Stimulated activated CD8-positive, alpha-beta memory T cell treated with anti-CD3 and anti-CD28 coated beads, Interleukin-7, amount 100 ng/mL, for 48 hours (primary cell): ENCODE results near the gene ZNF557.

ENCODE experiments used
- DNase-seq, 2 donors: peaks; one replicate each; pipeline ENCODE4 v3.0.0-alpha.2; 2020; ENCODE audit warnings: low read depth in 1 of 2; ENCODE audit errors: extremely low read depth in 1 of 2

The ZNF557 gene

DNA sequence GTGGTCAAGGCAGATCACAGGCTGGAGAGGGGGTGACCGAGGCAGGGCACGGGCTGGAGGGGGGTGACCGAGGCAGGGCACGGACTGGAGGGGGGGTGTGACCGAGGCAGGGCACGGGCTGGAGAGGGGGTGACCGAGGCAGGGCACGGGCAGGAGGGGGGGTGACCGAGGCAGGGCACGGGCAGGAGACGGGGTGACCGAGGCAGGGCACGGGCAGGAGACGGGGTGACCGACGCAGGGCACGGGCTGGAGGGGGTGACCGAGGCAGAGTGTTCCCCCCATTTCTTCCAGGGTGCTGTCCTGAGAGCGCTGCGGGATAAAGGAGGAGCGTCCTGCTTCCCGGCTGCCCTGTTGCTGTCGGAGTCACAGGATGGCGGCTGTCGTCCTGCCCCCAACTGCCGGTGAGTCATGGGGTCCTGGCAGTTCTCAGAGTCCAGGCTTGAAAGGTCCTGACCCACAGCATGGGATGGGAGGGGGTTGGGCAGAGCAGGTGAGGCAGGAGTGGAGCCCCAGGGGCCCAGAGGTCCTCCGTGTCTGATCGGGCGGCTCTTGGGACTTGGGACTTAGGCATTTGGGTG lies 5.3 kb downstream of the ZNF557 start:
- no peak for DNase-seq

- no peak for DNase-seq
Observed at GRCh38 chr19:7076151-7076550, 6.6 kb downstream of the ZNF557 start.

GRCh38 chr19:7078008-7078407 lies 8.5 kb downstream of the ZNF557 start:
- DNase-seq, result no peak

DNA sequence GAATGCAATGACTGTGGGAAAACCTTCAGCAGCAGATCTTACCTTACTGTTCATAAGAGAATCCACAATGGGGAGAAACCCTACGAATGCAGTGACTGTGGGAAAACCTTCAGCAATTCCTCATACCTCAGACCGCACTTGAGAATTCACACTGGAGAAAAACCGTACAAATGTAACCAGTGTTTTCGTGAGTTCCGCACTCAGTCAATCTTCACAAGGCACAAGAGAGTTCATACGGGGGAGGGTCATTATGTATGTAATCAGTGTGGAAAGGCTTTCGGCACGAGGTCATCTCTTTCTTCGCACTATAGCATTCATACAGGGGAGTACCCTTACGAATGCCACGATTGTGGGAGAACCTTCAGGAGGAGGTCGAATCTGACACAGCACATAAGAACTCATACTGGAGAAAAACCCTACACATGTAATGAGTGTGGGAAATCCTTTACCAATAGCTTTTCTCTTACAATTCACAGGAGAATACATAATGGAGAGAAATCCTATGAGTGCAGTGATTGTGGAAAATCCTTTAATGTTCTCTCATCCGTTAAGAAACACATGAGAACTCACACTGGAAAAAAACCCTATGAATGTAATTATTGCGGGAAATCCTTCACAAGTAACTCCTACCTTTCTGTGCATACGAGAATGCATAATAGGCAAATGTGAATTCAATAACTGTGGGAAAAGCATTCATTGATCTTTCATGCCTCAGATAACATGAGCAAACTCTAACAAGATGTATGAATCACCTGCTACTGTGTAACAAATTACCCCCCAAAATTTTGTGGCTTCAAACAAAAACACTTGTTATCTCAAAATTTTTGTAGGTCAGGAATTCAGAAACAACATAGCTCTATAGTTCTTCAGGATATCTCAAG lies 13.8 kb downstream of the ZNF557 start:
- no peak for DNase-seq

- no peak for DNase-seq
Observed at GRCh38 chr19:7088999-7089398, 19.5 kb downstream of the ZNF557 start.

DNA sequence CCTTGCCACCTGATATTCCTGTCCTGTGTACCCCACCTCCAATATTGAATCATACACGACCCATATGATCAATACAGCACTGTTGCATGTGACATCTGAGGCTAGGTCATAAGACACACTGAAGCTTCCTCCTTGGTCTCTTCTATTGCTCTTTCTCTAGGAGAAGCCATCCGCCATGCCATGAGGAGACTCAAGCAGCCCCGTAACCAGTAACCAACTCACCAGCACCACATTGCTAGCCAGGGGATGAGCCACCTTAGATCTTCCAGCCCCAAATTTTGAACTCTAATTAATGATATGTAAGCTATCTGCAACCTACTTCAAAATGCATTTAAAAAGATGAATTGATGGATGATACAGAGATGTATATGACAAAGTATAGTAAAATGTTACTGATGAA lies 28.6 kb downstream of the ZNF557 start:
- DNase-seq, result no peak

DNA sequence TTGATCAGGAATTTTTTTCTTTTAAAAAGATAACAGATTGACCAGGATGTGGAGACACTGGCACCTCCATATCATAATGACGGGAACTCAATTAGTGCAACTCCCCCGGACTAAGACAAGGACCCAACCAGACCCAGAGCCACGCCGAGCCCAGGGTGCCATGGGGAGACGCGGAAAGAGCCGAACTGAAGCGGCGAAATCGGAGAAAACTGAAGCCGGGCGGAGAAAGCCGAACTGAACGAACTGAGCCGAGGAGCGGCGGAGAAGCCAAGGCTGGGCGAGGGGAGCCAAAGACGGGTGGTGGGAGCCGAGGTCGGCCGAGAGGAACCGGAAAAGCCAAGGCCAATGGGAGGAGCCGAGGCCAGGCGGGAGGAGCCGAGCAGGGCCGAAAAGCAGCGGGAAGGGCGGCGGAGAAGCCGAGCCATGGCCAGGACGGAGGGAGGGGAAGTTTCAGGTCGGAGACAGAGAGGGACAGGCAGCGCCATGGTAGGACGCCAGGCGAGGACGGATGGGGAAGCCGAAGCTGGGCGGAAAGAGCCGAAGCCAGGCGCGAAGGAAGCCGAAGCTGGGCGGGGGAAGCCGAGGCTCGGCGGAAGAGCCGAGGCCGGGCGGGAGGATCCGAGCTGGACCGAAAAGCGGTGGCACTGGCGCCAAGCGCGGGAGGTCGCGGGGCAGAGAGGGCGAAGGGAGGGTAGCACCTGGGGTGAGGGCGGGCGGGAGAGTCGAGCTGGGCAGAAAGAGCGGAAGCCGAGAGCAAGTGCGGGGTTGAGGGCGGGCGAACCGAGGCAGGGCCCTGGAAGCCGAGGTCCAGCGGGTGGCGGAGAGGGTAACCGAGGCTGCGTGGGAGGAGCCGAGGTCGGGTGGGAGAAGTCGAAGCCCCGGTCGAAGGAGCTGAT lies 29.4 kb downstream of the ZNF557 start:
- peak; percentile 80 to 82 for DNase-seq

GRCh38 chr19:7099597-7099921 lies 30.1 kb downstream of the ZNF557 start:
- DNase-seq, result no peak

GRCh38 chr19:7101498-7102253 lies 32.2 kb downstream of the ZNF557 start:
- no peak for DNase-seq

- DNase-seq, result no peak
Observed at GRCh38 chr19:7104747-7105447, 35.4 kb downstream of the ZNF557 start.

DNA sequence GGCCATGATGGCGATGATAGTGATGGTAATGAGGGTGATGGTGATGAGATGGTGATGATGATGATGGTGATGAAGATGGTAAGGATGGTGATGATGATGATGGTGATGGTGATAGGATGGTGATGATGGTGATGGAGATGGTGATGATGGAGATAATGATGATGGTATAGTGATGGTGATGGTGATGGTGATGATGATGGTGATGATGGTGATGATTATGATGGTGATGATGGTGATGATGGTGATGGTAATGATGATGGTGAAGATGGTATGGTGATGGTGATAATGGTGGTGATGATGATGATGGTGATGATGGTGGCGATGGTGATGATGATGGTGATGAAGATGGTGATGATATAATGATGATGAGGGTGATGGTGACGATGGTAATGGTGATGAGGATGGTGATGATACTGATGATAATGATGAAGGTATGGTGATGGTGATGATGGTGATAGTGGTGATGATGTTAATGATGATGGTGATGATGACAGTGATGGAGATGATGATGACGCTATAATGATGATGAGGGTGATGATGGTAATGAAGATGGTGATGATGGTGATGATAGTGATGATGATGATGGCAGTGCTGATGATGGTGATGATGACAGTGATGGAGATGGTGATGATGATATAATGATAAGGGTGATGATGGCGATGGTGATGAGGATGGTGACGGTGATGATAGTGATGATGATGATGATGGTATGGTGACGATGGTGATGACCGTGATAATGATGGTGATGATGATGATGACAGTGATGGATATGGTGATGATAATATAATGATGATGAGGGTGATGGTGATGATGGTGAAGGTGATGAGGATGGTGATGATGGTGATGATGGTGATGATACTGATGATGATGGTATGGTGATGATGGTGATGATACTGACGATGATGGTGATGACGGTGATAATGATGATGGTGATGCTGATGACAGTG lies 37.5 kb downstream of the ZNF557 start:
- DNase-seq, result no peak

- no peak for DNase-seq
Observed at GRCh38 chr19:7109678-7110289, 40.3 kb downstream of the ZNF557 start.

DNA sequence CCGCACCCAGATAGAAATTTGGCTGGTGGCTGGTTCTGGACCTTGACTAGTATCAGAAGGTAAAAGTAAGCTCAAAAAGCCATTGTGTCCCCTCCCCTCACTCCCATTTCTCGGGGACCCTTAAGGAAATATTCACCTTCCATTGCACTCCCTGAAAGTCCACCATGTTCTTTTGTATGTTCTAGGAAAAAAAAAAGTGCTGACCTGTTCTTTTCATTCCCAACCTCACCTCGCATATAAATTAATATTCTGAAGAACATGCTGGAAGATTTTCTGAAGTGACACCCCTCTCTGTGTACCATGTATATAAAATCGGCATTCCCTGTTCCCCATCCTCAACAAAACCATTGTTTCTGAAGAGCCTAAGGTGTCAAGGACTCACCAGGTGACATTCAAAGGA lies 43.2 kb downstream of the ZNF557 start:
- DNase-seq, result no peak

DNA sequence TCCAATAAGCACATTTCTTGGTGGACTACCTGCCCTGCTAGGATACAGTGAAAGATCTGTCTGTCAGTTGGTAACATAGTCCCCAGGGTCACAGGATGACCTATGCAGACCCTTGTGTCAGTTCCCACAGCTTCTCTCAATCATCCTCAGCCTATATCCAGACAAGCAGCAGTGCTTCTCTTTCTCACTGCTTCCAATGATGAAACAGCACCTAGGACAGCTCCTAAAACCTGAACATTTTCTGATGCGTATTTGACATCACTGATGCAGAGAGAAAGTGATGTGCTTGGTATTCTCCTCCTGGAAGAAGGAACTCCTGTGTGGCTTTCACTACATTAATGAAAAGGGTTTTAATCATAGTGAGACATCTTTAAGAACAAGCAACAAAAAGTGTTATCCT lies 43.7 kb downstream of the ZNF557 start:
- DNase-seq, result no peak

DNA sequence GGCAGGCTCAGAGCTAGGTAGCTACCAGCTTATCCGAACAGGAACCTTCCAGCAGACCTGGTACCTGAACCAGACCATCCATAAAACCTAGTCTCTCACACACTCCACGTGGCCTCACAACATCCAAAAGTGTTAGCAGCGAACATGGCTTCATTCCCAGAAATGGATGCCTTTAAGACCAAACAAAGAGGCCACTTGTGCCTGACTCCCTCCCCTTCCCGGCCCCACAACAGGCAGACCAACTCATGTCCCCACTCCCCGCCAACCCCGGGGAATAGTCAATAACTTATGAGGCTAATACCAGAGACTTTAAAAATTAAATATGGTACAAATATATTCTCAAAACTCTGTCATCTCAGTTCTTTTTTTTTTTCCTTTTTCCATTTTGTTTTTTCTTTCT lies 46.2 kb downstream of the ZNF557 start:
- DNase-seq, result no peak

- DNase-seq, result no peak
Observed at GRCh38 chr19:7117248-7117647, 47.7 kb downstream of the ZNF557 start.

GRCh38 chr19:7119582-7119981 lies 50.1 kb downstream of the ZNF557 start:
- DNase-seq, result no peak

GRCh38 chr19:7120499-7120898 lies 51.0 kb downstream of the ZNF557 start:
- DNase-seq, result no peak

DNA sequence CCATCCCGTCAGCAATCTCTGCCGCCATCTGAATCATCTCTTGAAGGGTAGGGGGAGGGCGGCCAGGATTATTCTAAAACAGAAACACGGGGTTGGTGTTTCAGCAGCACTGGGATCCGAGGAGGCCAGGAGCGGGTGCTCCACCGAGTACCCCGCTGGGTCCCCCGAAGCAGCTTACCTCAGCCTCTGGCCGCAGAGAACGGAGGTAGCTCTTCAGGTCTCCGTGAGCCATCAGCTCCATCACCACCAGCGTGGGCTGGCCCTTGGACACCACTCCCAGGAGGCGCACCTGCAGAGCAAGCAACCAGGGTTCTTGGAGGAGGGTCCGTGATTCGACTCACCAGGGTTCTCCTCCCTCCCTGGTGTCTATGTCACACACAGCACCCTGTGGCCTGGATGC lies 53.2 kb downstream of the ZNF557 start:
- no peak for DNase-seq
